ENCODE measurements around the gene FAM228B. TPM values are rescaled to one million over a fixed set of nuclear protein-coding genes. Genes with fewer than 3 reads are reported as not detected.
A peak's percentile ranks its signal among the peaks of the same experiment; 100 is the strongest.

FAM228B gene
- total RNA-seq, 1 donor from 2014 or later = 3.2 TPM

DNA sequence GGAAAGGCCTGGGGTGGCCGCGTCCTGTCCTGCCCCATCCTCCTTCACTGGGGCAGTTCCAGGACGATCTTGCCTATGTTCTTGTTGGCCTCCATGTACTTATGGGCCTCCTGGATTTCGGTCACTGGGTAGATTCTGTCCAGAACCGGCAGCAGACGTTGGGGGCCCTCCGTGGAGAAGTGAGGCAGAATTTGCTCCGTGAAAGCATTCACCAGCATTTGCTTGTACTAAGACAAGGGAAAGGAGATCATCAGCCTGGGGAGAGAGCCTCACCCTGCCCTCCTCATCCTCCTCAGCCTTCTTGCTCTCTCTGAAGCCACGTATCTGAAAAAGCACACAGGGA lies 45.8 kb upstream of the FAM228B start:
- FAIRE-seq = no peak
- Histone ChIP-seq H3K36me3 (ENCODE audit: control insufficient read depth, insufficient read depth, low read length) (peaks cover 12% of the 10 kb centered on the region), H3K4me3 (ENCODE audit: low read depth, low read length) (peak overlapping the region; percentile 66), H3K27me3 (ENCODE audit: control insufficient read depth, insufficient read depth, low read length) (no peaks in the 10 kb centered on the region)
- TF ChIP-seq, protein P1, sequence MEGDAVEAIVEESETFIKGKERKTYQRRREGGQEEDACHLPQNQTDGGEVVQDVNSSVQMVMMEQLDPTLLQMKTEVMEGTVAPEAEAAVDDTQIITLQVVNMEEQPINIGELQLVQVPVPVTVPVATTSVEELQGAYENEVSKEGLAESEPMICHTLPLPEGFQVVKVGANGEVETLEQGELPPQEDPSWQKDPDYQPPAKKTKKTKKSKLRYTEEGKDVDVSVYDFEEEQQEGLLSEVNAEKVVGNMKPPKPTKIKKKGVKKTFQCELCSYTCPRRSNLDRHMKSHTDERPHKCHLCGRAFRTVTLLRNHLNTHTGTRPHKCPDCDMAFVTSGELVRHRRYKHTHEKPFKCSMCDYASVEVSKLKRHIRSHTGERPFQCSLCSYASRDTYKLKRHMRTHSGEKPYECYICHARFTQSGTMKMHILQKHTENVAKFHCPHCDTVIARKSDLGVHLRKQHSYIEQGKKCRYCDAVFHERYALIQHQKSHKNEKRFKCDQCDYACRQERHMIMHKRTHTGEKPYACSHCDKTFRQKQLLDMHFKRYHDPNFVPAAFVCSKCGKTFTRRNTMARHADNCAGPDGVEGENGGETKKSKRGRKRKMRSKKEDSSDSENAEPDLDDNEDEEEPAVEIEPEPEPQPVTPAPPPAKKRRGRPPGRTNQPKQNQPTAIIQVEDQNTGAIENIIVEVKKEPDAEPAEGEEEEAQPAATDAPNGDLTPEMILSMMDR (IDR thresholded peaks at IDR 0.05; ENCODE audit: insufficient read depth, low read length, severe bottlenecking) = no peak
- DNase-seq (ENCODE audit: low read depth) = peak; percentile 12

DNA sequence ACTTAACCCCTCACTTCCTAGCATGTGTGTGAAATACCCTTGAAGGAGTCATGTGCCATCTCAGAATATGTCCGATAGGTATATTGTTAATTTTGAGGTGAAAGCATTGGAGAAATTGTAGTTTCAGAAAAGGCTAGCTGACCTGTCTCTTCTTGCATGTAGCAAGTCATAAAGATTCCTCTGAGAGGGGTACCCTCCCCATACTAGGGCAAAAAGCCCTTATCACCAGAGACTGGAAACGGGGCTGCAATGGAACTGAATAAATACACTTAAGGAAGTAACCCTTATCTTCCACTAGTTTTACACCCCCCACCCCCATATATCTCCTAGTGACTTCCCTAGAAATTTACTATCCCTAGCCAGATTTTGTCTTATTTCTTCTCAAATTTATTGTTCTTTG lies 45.4 kb upstream of the FAM228B start:
- peaks cover 13% of the 10 kb centered on the region for H3K36me3 ChIP-seq (ENCODE audit: control insufficient read depth, insufficient read depth, low read length)
- TF ChIP-seq, protein P1 (IDR thresholded peaks at IDR 0.05; ENCODE audit: insufficient read depth, low read length, severe bottlenecking) = no peak
- DNase-seq (ENCODE audit: low read depth) (no peak), FAIRE-seq (no peak)
- H3K4me3 ChIP-seq (ENCODE audit: low read depth, low read length) = peak overlapping the region; percentile 66
- no peaks in the 10 kb centered on the region for H3K27me3 ChIP-seq (ENCODE audit: control insufficient read depth, insufficient read depth, low read length)

DNA sequence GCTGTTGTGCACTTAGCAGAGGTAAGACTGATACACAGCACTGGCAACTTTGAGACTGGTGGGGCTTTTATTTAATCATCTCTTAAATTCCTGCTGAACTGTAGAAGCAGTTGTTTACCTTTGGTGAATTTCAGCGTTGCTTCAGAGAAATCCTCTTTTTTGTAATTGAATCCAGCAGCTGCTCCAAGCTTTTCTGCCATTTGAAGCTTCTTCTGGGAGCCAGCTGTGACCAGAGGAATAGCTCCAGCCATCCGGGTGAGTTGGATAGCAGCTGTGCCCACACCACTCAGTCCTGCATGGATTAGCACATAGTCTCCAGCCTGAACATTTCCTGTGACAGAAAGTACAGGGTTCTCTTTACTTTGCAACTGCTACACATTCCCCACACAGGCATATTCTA lies 42.6 kb upstream of the FAM228B start:
- DNase-seq (ENCODE audit: low read depth) (no peak), FAIRE-seq (no peak)
- H3K36me3 ChIP-seq (ENCODE audit: control insufficient read depth, insufficient read depth, low read length) = peaks cover 14% of the 10 kb centered on the region
- H3K4me3 ChIP-seq (ENCODE audit: low read depth, low read length) = no peak overlapping the region
- TF ChIP-seq, protein P1 (IDR thresholded peaks at IDR 0.05; ENCODE audit: insufficient read depth, low read length, severe bottlenecking) = no peak
- H3K27me3 ChIP-seq (ENCODE audit: control insufficient read depth, insufficient read depth, low read length) = no peaks in the 10 kb centered on the region

DNA sequence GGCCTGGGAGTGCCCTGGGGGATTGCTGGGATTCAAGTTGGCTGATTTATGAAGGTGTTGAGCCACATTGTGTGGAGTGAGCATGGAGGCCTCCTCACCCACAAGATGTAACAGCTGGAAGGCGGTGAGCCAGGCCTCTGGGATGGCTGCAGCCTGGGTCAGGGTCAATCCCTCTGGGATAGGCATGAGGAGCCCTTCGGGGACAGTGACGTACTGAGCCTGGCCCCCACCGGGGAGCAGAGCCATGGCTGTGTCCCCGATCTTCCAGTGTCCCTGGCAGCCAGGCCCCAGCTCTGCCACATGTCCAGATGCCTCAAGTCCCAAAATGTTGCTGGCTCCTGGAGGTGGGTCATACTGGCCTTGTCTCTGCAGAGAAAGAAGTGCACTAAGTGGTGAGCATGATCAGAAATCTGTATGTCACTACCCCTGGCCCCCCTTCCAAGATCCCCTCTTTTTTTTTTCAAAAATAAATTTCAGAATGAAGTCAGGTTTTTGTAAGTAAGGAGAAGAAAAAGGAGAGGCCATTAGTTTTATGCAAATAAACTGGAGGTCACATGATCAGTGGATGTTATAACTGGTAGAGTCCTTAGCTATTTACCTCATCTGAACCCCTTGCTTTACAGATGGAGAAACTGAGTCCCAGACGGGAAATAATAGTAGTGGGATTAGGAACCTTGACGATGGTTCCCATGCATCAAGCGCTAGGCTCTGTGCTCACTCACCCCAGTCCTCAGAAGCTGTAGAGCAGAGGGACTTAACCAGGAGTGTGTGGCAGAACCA lies 40.3 kb upstream of the FAM228B start:
- Histone ChIP-seq H3K4me3 (ENCODE audit: low read depth, low read length) (peak overlapping the region; percentile 77), H3K36me3 (ENCODE audit: control insufficient read depth, insufficient read depth, low read length) (peaks cover 14% of the 10 kb centered on the region), H3K27me3 (ENCODE audit: control insufficient read depth, insufficient read depth, low read length) (no peaks in the 10 kb centered on the region)
- TF ChIP-seq, protein P1 (IDR thresholded peaks at IDR 0.05; ENCODE audit: insufficient read depth, low read length, severe bottlenecking) = no peak
- DNase-seq (ENCODE audit: low read depth) (no peak), FAIRE-seq (no peak)

DNA sequence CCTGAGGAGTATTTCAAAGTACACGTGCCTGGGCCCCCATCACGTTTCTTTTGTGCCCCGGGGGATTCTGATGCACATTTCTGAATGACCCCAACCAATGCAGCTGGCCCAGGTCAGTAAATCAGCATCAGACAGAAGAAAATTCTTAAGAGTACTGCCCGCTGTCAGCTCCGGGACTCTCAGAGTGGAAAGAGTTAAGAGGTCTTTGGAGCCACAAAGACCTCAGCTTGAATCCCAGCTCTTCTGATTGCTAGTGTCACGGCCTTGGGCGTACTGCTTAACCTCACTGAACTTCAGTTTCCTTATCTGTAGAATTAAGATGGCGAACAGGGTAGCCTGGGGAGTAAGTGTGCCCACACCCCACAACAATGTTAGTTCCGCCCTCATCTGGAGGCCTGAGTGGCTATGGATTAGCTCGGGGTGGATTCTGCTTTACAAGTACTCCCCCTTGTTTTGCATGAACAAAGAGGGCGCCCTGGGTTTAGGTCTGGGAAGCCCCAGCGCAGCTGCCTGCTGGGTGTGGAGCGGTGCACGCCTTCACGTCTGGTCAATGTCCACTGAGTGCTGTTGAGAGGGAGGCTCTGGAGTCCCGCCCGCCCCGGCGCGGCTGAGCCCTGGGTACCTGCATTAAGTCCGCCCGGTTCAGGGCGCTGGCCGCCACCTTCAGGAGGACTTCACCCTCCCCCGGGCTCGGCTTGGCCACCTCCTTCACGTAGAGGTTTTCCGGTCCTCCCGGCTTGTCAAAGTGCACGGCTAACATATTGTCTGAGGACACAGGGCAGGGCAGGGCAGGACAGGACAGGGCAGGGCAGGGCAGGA lies 39.5 kb upstream of the FAM228B start:
- Histone ChIP-seq H3K36me3 (ENCODE audit: control insufficient read depth, insufficient read depth, low read length) (peaks cover 14% of the 10 kb centered on the region), H3K4me3 (ENCODE audit: low read depth, low read length) (peak overlapping the region; percentile 77), H3K27me3 (ENCODE audit: control insufficient read depth, insufficient read depth, low read length) (no peaks in the 10 kb centered on the region)
- DNase-seq (ENCODE audit: low read depth) (peak; percentile 84), FAIRE-seq (no peak)
- TF ChIP-seq, protein P1 (IDR thresholded peaks at IDR 0.05; ENCODE audit: insufficient read depth, low read length, severe bottlenecking) = no peak
